ENCODE measurements around the gene PRC1.

PRC1 gene

GRCh38 chr15:90979582-90979981 is 14.8 kb downstream of the PRC1 start:
- H3K9me3 ChIP-seq (ENCODE audit: low read length) = no peaks in the 10 kb centered on the region
- H3K9ac ChIP-seq (ENCODE audit: low read length) = no peak overlapping the region
- H3F3A ChIP-seq (ENCODE audit: insufficient read depth, low read length) = no peaks in the 10 kb centered on the region
- no peak overlapping the region for H3K4me3 ChIP-seq (ENCODE audit: low read depth, low read length, poor library complexity, severe bottlenecking)
- TF ChIP-seq CTCF (IDR thresholded peaks at IDR 0.05; ENCODE audit: low read length) = no peak
- no peak for TF ChIP-seq EZH2 (IDR thresholded peaks at IDR 0.05; ENCODE audit: borderline replicate concordance, low read length)
- H3K27ac ChIP-seq (ENCODE audit: low read depth, low read length, poor library complexity, severe bottlenecking) = no peak overlapping the region
- H3K4me1 ChIP-seq (ENCODE audit: insufficient read depth, low read length, severe bottlenecking) = peaks cover 3% of the 10 kb centered on the region
- peaks cover 4% of the 10 kb centered on the region for H3K79me2 ChIP-seq (ENCODE audit: insufficient read depth, low read length)
- H3K36me3 ChIP-seq (ENCODE audit: insufficient read depth, low read length) = peaks cover 100% of the 10 kb centered on the region
- no peaks in the 10 kb centered on the region for H3K27me3 ChIP-seq (ENCODE audit: insufficient read depth, low read length)
- H4K20me1 ChIP-seq (ENCODE audit: insufficient read depth, low read length) = no peaks in the 10 kb centered on the region
- no peaks in the 10 kb centered on the region for H3K9me2 ChIP-seq (ENCODE audit: low read depth, low read length)
- H3K4me2 ChIP-seq (ENCODE audit: low read length) = no peak overlapping the region
- no peak overlapping the region for H2AFZ ChIP-seq (ENCODE audit: low read length)

GRCh38 chr15:90974216-90974615 is 20.1 kb downstream of the PRC1 start:
- no peaks in the 10 kb centered on the region for H3K27me3 ChIP-seq (ENCODE audit: insufficient read depth, low read length)
- no peaks in the 10 kb centered on the region for H3K9me2 ChIP-seq (ENCODE audit: low read depth, low read length)
- no peak overlapping the region for H3K27ac ChIP-seq (ENCODE audit: low read depth, low read length, poor library complexity, severe bottlenecking)
- H3K36me3 ChIP-seq (ENCODE audit: insufficient read depth, low read length) = peaks cover 89% of the 10 kb centered on the region
- no peaks in the 10 kb centered on the region for H3F3A ChIP-seq (ENCODE audit: insufficient read depth, low read length)
- TF ChIP-seq CTCF (IDR thresholded peaks at IDR 0.05; ENCODE audit: low read length) (no peak), EZH2 (IDR thresholded peaks at IDR 0.05; ENCODE audit: borderline replicate concordance, low read length) (no peak)
- no peaks in the 10 kb centered on the region for H4K20me1 ChIP-seq (ENCODE audit: insufficient read depth, low read length)
- no peak overlapping the region for H3K9ac ChIP-seq (ENCODE audit: low read length)
- H3K4me2 ChIP-seq (ENCODE audit: low read length) = no peak overlapping the region
- no peaks in the 10 kb centered on the region for H3K9me3 ChIP-seq (ENCODE audit: low read length)
- no peaks in the 10 kb centered on the region for H3K79me2 ChIP-seq (ENCODE audit: insufficient read depth, low read length)
- H3K4me3 ChIP-seq (ENCODE audit: low read depth, low read length, poor library complexity, severe bottlenecking) = no peak overlapping the region
- H3K4me1 ChIP-seq (ENCODE audit: insufficient read depth, low read length, severe bottlenecking) = no peaks in the 10 kb centered on the region
- H2AFZ ChIP-seq (ENCODE audit: low read length) = no peak overlapping the region

GRCh38 chr15:90972133-90972532 is 22.2 kb downstream of the PRC1 start:
- no peak overlapping the region for H3K4me3 ChIP-seq (ENCODE audit: low read depth, low read length, poor library complexity, severe bottlenecking)
- H3K9me3 ChIP-seq (ENCODE audit: low read length) = no peaks in the 10 kb centered on the region
- no peak overlapping the region for H2AFZ ChIP-seq (ENCODE audit: low read length)
- peaks cover 89% of the 10 kb centered on the region for H3K36me3 ChIP-seq (ENCODE audit: insufficient read depth, low read length)
- H3K4me2 ChIP-seq (ENCODE audit: low read length) = no peak overlapping the region
- no peak overlapping the region for H3K27ac ChIP-seq (ENCODE audit: low read depth, low read length, poor library complexity, severe bottlenecking)
- TF ChIP-seq EZH2 (IDR thresholded peaks at IDR 0.05; ENCODE audit: borderline replicate concordance, low read length) = no peak
- TF ChIP-seq CTCF (IDR thresholded peaks at IDR 0.05; ENCODE audit: low read length) = no peak
- no peaks in the 10 kb centered on the region for H3K79me2 ChIP-seq (ENCODE audit: insufficient read depth, low read length)
- no peaks in the 10 kb centered on the region for H3F3A ChIP-seq (ENCODE audit: insufficient read depth, low read length)
- no peaks in the 10 kb centered on the region for H3K9me2 ChIP-seq (ENCODE audit: low read depth, low read length)
- no peaks in the 10 kb centered on the region for H4K20me1 ChIP-seq (ENCODE audit: insufficient read depth, low read length)
- H3K9ac ChIP-seq (ENCODE audit: low read length) = no peak overlapping the region
- H3K27me3 ChIP-seq (ENCODE audit: insufficient read depth, low read length) = no peaks in the 10 kb centered on the region
- no peaks in the 10 kb centered on the region for H3K4me1 ChIP-seq (ENCODE audit: insufficient read depth, low read length, severe bottlenecking)
